ENCODE measurements around the gene ZNF44.

GRCh38 chr19:12330340-12330739, 35.7 kb upstream of the ZNF44 start:
- TF ChIP-seq POLR2A (IDR thresholded peaks at IDR 0.05; ENCODE audit: low read length) (no peak), GATA1 (IDR thresholded peaks at IDR 0.05; ENCODE audit: low read depth, low read length) (no peak)

Measured in erythroblast (primary cell).